ENCODE data around the gene FUS.
A peak's percentile ranks its signal among the peaks of the same experiment; 100 is the strongest.
"Not testable (repeated sequence)": the region's sequence is repeated elsewhere in the genome, so short reads cannot be mapped to it uniquely, and the experiment has no call there.

Gene FUS

DNA sequence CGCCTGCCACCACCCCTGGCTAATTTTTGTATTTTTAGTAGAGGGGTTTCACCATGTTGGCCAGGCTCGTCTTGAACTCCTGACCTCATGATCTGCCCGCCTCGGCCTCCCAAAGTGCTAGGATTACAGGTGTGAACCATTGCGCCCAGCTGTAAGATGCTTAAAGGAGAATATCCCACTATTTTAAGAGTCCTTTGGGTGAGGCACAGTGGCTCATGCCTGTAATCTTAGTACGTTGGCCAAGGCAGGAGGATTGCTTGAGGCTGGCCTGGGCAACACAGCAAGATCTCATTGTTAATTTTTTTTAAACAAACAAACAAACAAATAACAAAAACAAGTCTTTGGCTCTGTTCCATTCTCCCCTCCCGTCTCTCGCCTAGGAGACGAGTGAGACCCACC is 38.9 kb upstream of the FUS start:
- H3K4me1 Mint-ChIP-seq (ENCODE audit: low read depth), result peaks cover 15% of the 10 kb centered on the region
- H3K4me3 Mint-ChIP-seq; H3K27ac Mint-ChIP-seq; H3K36me3 Mint-ChIP-seq (ENCODE audit: low read depth); H3K9me3 Mint-ChIP-seq; H3K27me3 Mint-ChIP-seq: not testable (repeated sequence)

DNA sequence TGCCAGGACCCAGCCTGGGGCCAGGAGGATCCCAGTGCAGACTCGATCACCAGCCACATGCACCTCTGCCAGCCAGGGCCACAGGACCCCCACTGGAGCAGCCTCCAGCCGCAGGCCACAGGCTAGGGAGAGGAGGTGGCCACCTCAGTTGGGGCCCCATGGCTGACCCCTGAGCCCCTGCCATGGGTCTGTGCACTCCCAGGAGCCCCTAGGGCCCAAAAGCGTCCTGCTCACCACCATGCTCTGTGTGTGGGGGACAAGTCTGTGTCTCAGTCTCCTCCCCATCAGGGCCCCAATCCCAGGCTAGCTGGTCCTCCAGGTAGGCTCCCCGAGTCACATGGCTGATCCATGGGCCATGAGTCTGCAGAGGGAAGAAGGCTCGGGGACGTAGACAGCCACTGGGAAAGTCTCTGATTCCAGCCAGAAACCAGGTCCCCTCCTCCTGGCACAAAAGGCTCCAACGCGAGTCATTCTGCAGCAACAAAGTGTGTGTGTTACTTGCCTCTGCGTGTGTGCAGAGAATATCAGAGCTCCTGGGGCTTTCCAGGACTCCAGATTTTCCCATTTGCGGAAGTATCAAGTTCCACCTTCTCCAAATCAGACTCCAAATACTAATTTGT is 38.3 kb upstream of the FUS start:
- Mint-ChIP-seq H3K4me3 (peak overlapping the region; percentile 73), H3K4me1 (ENCODE audit: low read depth) (peaks cover 15% of the 10 kb centered on the region), H3K9me3 (no peaks in the 10 kb centered on the region), H3K36me3 (ENCODE audit: low read depth) (no peaks in the 10 kb centered on the region), H3K27me3 (no peaks in the 10 kb centered on the region), H3K27ac (peak overlapping the region; percentile 88)

DNA sequence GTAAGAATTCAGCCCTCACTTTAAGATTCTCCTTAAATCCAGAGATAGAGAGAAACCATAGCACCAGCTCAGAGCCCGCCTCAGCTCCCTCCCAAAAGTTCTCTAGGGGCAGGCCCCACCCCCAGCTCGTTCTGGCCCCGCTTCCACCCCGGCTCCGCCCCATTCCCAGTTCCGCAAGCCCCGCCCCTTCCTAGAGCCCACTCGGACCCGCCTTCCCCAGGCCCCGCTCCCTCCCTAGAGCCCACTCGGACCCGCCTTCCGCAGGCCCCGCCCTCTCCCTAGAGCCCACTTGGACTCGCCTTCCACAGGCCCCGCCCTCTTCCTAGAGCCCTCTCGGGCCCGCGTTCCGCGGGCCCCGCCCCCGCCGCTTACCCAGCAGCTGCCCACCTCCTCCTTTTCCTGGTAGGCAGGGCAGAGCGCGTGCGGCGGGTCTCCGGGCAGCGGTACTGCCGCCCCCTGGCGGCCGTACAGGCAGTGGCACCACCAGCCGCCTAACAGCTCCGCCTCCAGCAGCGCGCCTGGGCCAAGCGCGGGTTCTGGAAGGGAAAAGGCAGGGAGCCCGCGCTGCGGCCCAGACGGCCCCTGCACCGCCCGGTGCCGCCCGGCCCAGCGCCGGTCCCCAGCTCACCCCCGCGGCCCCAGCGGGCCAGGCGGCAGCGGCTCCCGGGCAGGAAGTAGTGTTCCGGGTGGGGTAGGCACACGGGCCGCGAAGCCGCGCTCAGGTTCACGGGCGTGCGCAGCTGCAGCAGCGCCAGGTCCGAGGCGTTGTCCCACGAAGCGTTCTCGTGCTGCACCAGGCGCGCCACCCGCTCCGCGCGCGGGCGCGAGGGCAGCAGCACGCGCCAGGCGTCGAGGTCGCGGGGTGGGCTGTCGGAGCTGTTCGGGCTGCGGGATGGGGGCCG is 37.6 kb upstream of the FUS start:
- Mint-ChIP-seq H3K27ac (peak overlapping the region; percentile 88), H3K27me3 (no peaks in the 10 kb centered on the region), H3K36me3 (ENCODE audit: low read depth) (no peaks in the 10 kb centered on the region), H3K4me1 (ENCODE audit: low read depth) (peaks cover 15% of the 10 kb centered on the region), H3K4me3 (peak overlapping the region; percentile 73), H3K9me3 (no peaks in the 10 kb centered on the region)

DNA sequence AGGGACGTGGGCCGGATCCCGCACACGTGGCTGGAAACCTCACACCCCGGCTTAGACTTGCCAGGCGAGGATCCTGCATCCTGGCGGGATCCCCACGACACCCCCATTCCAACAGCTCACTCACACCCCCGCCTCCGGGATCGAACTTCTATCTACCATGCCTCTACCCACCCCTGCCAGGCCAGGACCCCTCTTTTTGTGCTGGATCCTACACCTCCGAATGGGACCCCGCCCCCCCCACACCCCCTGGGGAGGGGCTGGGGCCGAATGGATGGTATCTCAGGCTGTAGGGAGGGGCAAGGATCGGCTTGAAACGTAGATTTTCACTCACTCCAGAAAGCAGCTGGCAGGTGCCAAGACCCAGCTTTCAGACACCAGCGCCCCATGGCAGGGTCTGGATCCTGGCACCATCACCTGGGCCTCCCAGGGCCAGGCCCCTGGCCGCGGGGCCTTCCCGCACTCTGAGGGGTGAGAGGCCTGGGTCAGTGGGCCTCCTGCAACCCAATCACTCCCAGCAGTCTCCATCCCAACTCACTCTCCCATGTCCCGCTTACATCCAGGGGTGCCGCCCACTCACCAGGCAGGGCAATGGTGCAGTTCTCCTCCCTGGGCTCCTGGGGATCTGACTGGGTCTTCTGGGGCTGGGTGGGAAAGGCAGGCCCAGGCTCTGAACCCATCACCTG is 36.8 kb upstream of the FUS start:
- H3K36me3 Mint-ChIP-seq (ENCODE audit: low read depth), result no peaks in the 10 kb centered on the region
- H3K4me3 Mint-ChIP-seq, result peak overlapping the region; percentile 45
- H3K9me3 Mint-ChIP-seq, result no peaks in the 10 kb centered on the region
- no peaks in the 10 kb centered on the region for H3K27me3 Mint-ChIP-seq
- peaks cover 15% of the 10 kb centered on the region for H3K4me1 Mint-ChIP-seq (ENCODE audit: low read depth)
- H3K27ac Mint-ChIP-seq, result peak overlapping the region; percentile 68

DNA sequence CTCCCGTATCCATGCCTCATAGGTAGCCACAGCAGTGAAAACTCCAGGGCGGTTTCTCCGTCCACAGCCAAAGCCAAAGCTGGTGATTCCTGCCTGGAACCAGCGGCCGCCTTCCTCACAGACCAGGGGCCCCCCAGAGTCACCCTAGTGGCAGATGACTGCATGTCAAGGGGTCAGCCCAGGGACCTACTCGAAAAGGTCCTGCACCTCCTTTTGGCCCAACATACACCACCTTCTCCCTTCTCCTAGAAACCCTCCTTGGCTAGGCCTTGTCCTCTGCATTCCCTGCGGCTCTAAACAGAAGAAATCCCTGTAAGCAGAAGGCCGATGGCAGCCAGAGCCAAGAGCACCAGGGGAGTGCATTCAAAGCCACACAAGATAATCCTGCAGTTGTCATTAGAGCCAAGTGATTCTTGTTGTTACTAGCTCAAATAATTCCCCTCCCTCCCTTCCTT is 36.2 kb upstream of the FUS start:
- Mint-ChIP-seq H3K27ac (peak overlapping the region; percentile 68), H3K9me3 (no peaks in the 10 kb centered on the region), H3K36me3 (ENCODE audit: low read depth) (no peaks in the 10 kb centered on the region), H3K4me1 (ENCODE audit: low read depth) (peaks cover 15% of the 10 kb centered on the region), H3K27me3 (no peaks in the 10 kb centered on the region), H3K4me3 (peak overlapping the region; percentile 45)

DNA sequence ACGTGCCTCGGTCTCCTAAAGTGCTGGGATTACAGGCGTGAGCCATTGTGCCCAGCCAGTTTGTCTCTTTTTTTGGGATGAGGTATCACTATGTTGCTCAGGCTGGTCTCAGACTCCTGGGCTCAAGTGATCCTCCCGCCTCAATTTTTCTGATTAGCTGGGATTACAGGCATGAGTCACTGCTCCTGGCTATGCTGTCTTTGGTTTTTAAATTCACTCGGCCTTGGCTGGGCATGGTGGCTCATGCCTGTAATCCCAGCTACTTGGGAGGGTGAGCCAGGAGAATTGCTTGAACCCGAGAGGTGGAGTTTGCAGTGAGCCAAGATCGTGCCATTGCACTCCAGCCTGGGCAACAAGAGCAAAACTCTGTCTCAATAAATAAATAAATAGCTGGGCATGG is 35.5 kb upstream of the FUS start:
- not testable (repeated sequence) for H3K27me3 Mint-ChIP-seq; H3K27ac Mint-ChIP-seq; H3K4me3 Mint-ChIP-seq; H3K9me3 Mint-ChIP-seq; H3K36me3 Mint-ChIP-seq (ENCODE audit: low read depth)
- H3K4me1 Mint-ChIP-seq (ENCODE audit: low read depth), result peaks cover 15% of the 10 kb centered on the region

DNA sequence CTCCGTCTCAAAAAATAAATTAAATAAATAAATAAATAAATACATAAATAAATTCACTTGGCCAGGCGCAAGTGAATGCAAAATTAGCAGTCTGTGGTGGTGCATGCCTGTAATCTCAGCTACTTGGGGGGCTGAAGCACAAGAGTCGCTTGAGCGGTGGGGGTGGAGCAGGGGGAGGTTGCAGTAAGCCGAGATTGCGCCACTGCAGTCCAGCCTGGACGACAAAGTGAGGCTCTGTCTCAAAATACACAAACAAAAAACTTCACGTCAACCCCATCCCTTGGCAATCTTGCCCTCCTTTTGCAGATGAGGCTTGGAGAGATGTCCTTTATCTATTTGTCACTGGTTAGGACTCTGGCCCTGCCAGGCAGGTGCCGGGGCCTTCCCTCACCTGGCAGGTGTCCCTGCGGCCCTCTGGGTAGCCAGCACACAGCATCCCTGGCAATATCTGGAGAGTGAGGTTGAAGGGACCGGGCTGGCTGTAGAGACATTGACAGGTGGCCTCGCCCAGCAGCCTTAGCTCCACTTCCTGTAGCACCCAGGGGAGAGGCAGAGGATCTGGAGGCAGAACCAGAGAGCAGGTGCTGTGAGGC is 34.4 kb upstream of the FUS start:
- no peaks in the 10 kb centered on the region for H3K9me3 Mint-ChIP-seq
- no peak overlapping the region for H3K27ac Mint-ChIP-seq
- H3K4me1 Mint-ChIP-seq (ENCODE audit: low read depth), result peaks cover 15% of the 10 kb centered on the region
- no peak overlapping the region for H3K4me3 Mint-ChIP-seq
- no peaks in the 10 kb centered on the region for H3K27me3 Mint-ChIP-seq
- H3K36me3 Mint-ChIP-seq (ENCODE audit: low read depth), result no peaks in the 10 kb centered on the region

DNA sequence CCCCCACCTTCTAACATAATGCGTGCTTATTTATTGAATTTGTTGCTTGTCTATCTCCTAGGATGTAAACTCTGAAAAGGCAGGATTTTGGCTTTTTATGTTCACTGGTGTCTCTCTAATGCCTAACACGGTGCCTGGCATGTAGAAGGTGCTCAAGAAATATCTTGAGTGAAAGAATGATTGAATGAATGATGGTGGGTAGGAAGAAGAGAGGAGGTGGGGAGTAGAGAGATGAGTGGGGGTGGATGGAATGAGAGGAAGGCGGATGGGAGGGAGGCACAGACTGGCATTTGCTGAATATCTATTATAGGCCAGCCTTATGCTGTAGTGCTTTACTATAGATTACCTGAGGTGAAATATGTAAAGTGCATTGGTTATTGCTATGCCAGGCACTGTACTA is 32.4 kb upstream of the FUS start:
- Mint-ChIP-seq H3K4me3 (no peak overlapping the region), H3K9me3 (no peaks in the 10 kb centered on the region), H3K27ac (no peak overlapping the region), H3K27me3 (no peaks in the 10 kb centered on the region), H3K36me3 (ENCODE audit: low read depth) (no peaks in the 10 kb centered on the region), H3K4me1 (ENCODE audit: low read depth) (peaks cover 5% of the 10 kb centered on the region)

DNA sequence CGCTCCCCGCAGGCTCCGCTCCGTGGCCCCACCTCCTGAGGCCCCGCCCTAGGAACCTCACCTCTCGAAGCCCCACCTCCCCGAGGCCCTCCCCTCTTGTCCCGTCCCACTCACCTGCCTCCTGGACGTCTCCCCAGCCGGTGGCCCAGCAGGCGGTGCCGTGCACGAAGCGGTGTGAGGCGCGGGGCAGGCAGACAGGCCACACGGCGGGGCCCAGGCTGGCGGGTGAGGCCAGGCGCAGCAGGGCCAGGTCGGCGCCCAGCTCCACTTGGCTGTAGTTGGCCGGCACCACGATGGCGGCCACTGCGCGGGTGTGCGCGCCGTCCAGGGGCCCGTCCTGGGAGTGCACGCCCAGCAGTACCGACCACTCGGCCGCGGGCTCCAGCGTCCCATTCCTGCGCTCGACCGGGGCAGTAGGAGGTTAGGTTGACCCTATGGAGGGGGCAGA is 31.6 kb upstream of the FUS start:
- no peaks in the 10 kb centered on the region for H3K27me3 Mint-ChIP-seq
- H3K4me1 Mint-ChIP-seq (ENCODE audit: low read depth), result peaks cover 5% of the 10 kb centered on the region
- no peak overlapping the region for H3K27ac Mint-ChIP-seq
- no peaks in the 10 kb centered on the region for H3K36me3 Mint-ChIP-seq (ENCODE audit: low read depth)
- no peak overlapping the region for H3K4me3 Mint-ChIP-seq
- H3K9me3 Mint-ChIP-seq, result no peaks in the 10 kb centered on the region

DNA sequence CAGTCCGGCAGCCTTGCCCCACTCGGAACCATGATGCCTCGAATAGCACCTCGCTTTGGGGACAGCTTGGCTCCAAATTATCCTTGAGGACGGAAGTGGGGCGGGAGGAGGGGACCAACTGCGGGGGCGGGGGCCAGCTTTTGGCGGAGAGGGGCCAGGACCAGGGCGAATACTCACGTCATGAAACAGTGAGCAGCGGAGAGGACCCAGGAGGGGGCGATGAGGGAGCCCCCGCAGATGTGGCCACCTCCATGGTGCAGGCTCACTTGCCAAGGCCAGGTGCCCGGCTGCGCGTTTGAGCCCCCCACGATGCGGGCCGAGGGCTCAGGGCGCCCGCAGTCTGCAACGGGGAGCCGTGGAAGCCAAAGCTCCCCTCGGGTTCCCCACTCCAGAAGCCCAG is 31.0 kb upstream of the FUS start:
- H3K27me3 Mint-ChIP-seq, result no peaks in the 10 kb centered on the region
- H3K36me3 Mint-ChIP-seq (ENCODE audit: low read depth), result no peaks in the 10 kb centered on the region
- H3K4me1 Mint-ChIP-seq (ENCODE audit: low read depth), result peaks cover 3% of the 10 kb centered on the region
- no peaks in the 10 kb centered on the region for H3K9me3 Mint-ChIP-seq
- H3K27ac Mint-ChIP-seq, result no peak overlapping the region
- no peak overlapping the region for H3K4me3 Mint-ChIP-seq

DNA sequence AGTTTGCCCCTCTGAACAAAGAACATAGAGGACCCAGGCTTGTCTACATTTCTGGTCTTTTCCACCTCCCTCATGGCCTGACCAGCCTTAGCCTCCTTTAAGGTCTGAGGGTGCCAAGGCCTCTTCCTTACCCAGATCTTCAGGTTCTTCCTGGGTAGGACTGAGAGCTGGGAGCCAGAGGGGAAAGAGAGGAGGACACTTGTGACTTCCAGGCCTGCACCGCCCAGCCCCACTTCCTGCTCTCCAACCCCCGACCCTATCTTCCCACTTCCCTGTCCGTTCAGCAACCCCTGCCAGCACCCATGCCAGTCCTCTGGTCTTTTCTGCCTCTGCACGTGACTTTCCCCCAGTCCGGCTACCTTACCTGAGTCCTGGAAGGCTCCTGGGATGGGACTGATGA is 30.6 kb upstream of the FUS start:
- no peaks in the 10 kb centered on the region for H3K4me1 Mint-ChIP-seq (ENCODE audit: low read depth)
- H3K9me3 Mint-ChIP-seq, result no peaks in the 10 kb centered on the region
- no peaks in the 10 kb centered on the region for H3K36me3 Mint-ChIP-seq (ENCODE audit: low read depth)
- H3K27ac Mint-ChIP-seq, result no peak overlapping the region
- no peaks in the 10 kb centered on the region for H3K27me3 Mint-ChIP-seq
- no peak overlapping the region for H3K4me3 Mint-ChIP-seq

DNA sequence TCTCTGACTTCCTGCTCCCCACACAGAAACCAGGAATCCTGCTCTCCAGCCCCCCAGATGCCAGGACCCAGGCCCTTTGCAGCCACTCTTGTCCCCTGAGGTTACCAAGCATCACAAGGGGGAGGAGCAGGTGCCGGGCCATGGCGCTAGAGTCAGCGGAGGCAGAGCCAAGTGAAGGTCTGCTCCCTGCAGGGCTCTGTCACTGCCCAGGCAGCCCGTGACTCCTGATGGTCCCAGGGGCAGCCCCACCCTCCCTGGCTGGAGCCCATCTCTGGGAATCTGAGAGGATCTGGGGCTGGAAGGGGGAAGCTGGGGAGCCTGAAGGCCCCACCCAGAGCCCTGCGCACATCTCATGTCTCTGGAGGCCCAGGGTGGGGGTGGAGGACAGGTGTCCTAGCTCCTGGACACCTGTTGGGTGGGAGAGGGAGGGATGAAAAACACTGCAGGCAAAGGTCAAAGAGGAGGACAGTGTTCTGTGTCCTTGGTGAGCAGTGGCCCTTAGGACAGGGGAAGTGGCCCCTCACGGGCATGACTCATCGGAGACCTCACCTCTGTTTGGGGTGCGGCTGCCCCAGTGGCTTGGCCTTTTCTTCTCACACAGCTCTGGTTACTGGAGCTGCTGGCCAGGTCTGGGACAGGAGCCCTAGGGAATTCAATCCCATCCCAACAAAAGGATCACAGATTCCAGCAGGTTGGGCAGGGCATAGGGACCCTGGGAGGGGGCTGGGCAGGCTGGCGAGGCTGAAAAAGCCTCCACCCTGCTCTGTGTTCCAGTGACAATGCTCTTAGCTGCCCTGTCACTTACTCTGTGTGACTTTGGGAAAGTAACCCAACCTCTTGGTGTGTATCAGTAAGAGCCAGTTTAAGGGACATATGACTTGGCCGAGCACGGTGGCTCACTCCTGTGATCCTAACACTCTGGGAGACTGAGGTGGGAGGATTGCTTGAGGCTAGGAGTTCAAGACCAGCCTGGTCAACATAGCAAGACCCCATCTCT is 29.7 kb upstream of the FUS start, which contains the start of gene PRSS36:
Gene PRSS36, minus strand, starts transcription at position 173 of the 997 bp plus-strand sequence. Its CDS starts 31 bp downstream, at position 142.
- Mint-ChIP-seq H3K4me3 (no peak within 1 kb of the TSS), H3K27me3 (no peaks in the 10 kb centered on the region), H3K9me3 (no peaks in the 10 kb centered on the region), H3K4me1 (ENCODE audit: low read depth) (no peaks in the 10 kb centered on the region), H3K36me3 (ENCODE audit: low read depth) (no peaks in the 10 kb centered on the region), H3K27ac (no peak within 1 kb of the TSS)

DNA sequence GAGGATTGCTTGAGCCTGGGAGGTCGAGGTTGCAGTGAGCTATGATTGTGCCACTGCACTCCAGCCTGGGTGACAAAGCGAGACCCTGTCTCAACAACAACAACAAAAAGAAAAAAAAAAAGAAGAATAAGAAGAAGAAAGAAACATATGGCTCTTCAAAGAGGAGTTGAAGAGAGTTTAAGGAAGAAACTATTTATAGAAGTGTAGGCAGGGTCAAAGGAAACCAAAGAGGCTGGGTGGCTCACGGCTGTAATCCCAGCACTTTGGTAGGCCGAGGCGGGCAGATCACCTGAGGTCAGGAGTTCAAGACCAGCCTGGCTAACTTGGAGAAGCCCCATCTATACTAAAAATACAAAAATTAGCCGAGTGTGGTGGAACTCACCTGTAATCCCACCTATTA is 29.0 kb upstream of the FUS start:
- H3K36me3 Mint-ChIP-seq (ENCODE audit: low read depth); H3K27me3 Mint-ChIP-seq; H3K9me3 Mint-ChIP-seq; H3K27ac Mint-ChIP-seq; H3K4me3 Mint-ChIP-seq; H3K4me1 Mint-ChIP-seq (ENCODE audit: low read depth): not testable (repeated sequence)

DNA sequence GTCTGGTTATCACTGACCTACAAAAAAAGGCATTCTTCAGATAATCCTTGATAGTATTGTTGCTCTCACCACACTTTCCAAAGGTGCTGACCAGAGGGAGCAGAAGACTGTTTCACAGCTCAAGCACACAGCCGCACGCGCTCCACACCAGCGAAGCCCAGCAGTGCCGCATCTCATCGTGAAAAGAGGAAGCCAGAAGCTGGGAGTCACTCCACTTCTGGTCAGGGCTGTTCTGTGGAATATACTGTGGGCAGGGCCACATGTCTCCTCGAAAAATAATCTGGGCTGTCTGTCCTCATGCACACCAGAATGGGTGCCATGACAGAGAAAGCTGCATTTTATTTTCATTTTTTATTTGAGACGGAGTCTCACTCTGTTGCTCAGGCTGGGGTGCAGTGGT is 22.8 kb upstream of the FUS start:
- Mint-ChIP-seq H3K4me3 (peak overlapping the region; percentile 50), H3K27ac (no peak overlapping the region), H3K27me3 (no peaks in the 10 kb centered on the region), H3K4me1 (ENCODE audit: low read depth) (peaks cover 6% of the 10 kb centered on the region), H3K36me3 (ENCODE audit: low read depth) (no peaks in the 10 kb centered on the region), H3K9me3 (no peaks in the 10 kb centered on the region)

All from stimulated activated naive CD8-positive, alpha-beta T cell treated with anti-CD3 and anti-CD28 coated beads, Interleukin-15, Interleukin-2, amounts not matched to agents 100 ng/mL and 50 ng/mL, for 24 hours (primary cell).